Measurements from ENCODE around the gene CASZ1.

Gene CASZ1

GRCh38 chr1:10693497-10694273 is 102.8 kb downstream of the CASZ1 start:
- no peaks in the 10 kb centered on the region for H3K36me3 ChIP-seq
- peaks cover 33 to 43% of the 10 kb centered on the region in 2 experiments for H3K4me1 ChIP-seq (ENCODE audit: control insufficient read depth in 1 of 2, insufficient read depth in 1 of 2, low read depth in 1 of 2, low read length in 1 of 2)
- H3K4me3 ChIP-seq (ENCODE audit: low read depth in 1 of 2, low read length in 1 of 2): peak overlapping the region; percentile 76 to 77
- TF ChIP-seq, protein P1, sequence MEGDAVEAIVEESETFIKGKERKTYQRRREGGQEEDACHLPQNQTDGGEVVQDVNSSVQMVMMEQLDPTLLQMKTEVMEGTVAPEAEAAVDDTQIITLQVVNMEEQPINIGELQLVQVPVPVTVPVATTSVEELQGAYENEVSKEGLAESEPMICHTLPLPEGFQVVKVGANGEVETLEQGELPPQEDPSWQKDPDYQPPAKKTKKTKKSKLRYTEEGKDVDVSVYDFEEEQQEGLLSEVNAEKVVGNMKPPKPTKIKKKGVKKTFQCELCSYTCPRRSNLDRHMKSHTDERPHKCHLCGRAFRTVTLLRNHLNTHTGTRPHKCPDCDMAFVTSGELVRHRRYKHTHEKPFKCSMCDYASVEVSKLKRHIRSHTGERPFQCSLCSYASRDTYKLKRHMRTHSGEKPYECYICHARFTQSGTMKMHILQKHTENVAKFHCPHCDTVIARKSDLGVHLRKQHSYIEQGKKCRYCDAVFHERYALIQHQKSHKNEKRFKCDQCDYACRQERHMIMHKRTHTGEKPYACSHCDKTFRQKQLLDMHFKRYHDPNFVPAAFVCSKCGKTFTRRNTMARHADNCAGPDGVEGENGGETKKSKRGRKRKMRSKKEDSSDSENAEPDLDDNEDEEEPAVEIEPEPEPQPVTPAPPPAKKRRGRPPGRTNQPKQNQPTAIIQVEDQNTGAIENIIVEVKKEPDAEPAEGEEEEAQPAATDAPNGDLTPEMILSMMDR (IDR thresholded peaks at IDR 0.05): no peak
- peaks cover 29% of the 10 kb centered on the region for H3K27me3 ChIP-seq
- peak overlapping the region; percentile 95 for H3K27ac ChIP-seq
- H3K9me3 ChIP-seq: no peaks in the 10 kb centered on the region

DNA sequence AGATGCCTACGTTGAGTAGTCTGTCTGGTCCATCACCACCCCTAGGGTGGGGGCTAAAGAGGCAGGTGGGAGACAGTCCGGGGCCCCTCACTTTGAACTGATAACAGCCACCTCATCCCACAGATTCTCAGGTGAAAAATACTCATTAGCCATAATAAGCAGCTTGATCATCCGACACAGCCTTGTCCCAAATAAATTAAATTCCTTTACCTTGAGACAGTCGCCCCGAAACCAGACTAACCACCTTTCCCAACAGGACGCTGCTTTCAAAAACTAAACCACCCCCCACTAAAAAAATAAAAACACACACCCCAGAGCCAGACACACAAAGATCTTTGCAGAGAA is 103.3 kb downstream of the CASZ1 start:
- H3K36me3 ChIP-seq: no peaks in the 10 kb centered on the region
- peak overlapping the region; percentile 76 to 77 for H3K4me3 ChIP-seq (ENCODE audit: low read depth in 1 of 2, low read length in 1 of 2)
- H3K27ac ChIP-seq: peak overlapping the region; percentile 1
- TF ChIP-seq, protein P1 (IDR thresholded peaks at IDR 0.05): no peak
- H3K4me1 ChIP-seq (ENCODE audit: control insufficient read depth in 1 of 2, insufficient read depth in 1 of 2, low read depth in 1 of 2, low read length in 1 of 2): peaks cover 38 to 48% of the 10 kb centered on the region in 2 experiments
- peaks cover 25% of the 10 kb centered on the region for H3K27me3 ChIP-seq
- H3K9me3 ChIP-seq: no peaks in the 10 kb centered on the region

- no peaks in the 10 kb centered on the region for H3K9me3 ChIP-seq
- peaks cover 20% of the 10 kb centered on the region for H3K27me3 ChIP-seq
- no peaks in the 10 kb centered on the region for H3K36me3 ChIP-seq
- peaks cover 44 to 53% of the 10 kb centered on the region in 2 experiments for H3K4me1 ChIP-seq (ENCODE audit: control insufficient read depth in 1 of 2, insufficient read depth in 1 of 2, low read depth in 1 of 2, low read length in 1 of 2)
- H3K27ac ChIP-seq: peak overlapping the region; percentile 1
- TF ChIP-seq, protein P1 (IDR thresholded peaks at IDR 0.05): no peak
- no peak overlapping the region for H3K4me3 ChIP-seq (ENCODE audit: low read depth in 1 of 2, low read length in 1 of 2)
Observed at GRCh38 chr1:10692401-10693021, 103.9 kb downstream of the CASZ1 start.

DNA sequence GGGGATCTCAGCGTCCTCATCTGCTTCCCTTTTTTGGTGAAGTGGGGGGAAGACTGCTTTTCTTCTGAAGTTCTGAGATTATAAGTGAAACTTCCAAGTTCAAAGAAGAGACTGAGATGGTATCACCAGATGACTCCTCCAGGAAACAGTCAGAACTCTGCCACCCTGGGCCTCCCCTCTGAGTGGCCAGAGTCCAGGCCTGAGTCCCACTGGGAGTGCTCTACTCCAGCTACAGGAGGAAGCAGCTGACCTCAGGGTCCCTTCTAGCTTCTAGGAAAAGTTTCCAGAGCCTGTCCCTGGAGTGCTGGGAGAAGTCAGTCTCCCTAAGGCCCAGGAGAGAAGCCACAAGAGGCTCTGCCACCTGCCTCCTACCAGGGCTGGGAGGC is 104.7 kb downstream of the CASZ1 start:
- peaks cover 45 to 53% of the 10 kb centered on the region in 2 experiments for H3K4me1 ChIP-seq (ENCODE audit: control insufficient read depth in 1 of 2, insufficient read depth in 1 of 2, low read depth in 1 of 2, low read length in 1 of 2)
- no peaks in the 10 kb centered on the region for H3K9me3 ChIP-seq
- TF ChIP-seq, protein P1 (IDR thresholded peaks at IDR 0.05): no peak
- H3K4me3 ChIP-seq (ENCODE audit: low read depth in 1 of 2, low read length in 1 of 2): no peak overlapping the region
- no peaks in the 10 kb centered on the region for H3K36me3 ChIP-seq
- H3K27me3 ChIP-seq: peaks cover 18% of the 10 kb centered on the region
- H3K27ac ChIP-seq: peak overlapping the region; percentile 25

GRCh38 chr1:10691075-10691739 is 105.2 kb downstream of the CASZ1 start:
- Histone ChIP-seq H3K9me3 (no peaks in the 10 kb centered on the region), H3K4me3 (ENCODE audit: low read depth in 1 of 2, low read length in 1 of 2) (no peak overlapping the region), H3K36me3 (no peaks in the 10 kb centered on the region), H3K27ac (no peak overlapping the region), H3K27me3 (peaks cover 13% of the 10 kb centered on the region), H3K4me1 (ENCODE audit: control insufficient read depth in 1 of 2, insufficient read depth in 1 of 2, low read depth in 1 of 2, low read length in 1 of 2) (peaks cover 45 to 53% of the 10 kb centered on the region in 2 experiments)
- TF ChIP-seq, protein P1 (IDR thresholded peaks at IDR 0.05): no peak
